ENCODE measurements around the gene EML1.
"Not testable (repeated sequence)": the region's sequence is repeated elsewhere in the genome, so short reads cannot be mapped to it uniquely, and the experiment has no call there.

EML1 gene

GRCh38 chr14:99943620-99944019, 150.4 kb downstream of the EML1 start:
- DNase-seq: no peak

- DNase-seq: no peak
Measured at GRCh38 chr14:99944241-99944651, 151.0 kb downstream of the EML1 start.

GRCh38 chr14:99945732-99946651, 152.8 kb downstream of the EML1 start:
- no peak for DNase-seq

- no peak for DNase-seq
Measured at GRCh38 chr14:99946652-99947489, 153.7 kb downstream of the EML1 start.

GRCh38 chr14:99947695-99948094, 154.5 kb downstream of the EML1 start:
- DNase-seq: no peak

GRCh38 chr14:99949011-99949732, 156.0 kb downstream of the EML1 start:
- not testable (repeated sequence) for DNase-seq

GRCh38 chr14:99950181-99950580, 157.0 kb downstream of the EML1 start:
- no peak for DNase-seq

GRCh38 chr14:99951085-99951484, 157.9 kb downstream of the EML1 start:
- DNase-seq: no peak

GRCh38 chr14:99952039-99952438, 158.8 kb downstream of the EML1 start:
- no peak for DNase-seq

- DNase-seq: no peak
Measured at GRCh38 chr14:99952453-99952852, 159.2 kb downstream of the EML1 start.

GRCh38 chr14:99955826-99956455, 162.7 kb downstream of the EML1 start:
- no peak for DNase-seq

- DNase-seq: no peak
Measured at GRCh38 chr14:99958380-99958779, 165.2 kb downstream of the EML1 start.

GRCh38 chr14:99961826-99962518, 168.8 kb downstream of the EML1 start:
- DNase-seq: no peak

GRCh38 chr14:99964979-99965378, 171.8 kb downstream of the EML1 start:
- no peak for DNase-seq

- no peak for DNase-seq
Measured at GRCh38 chr14:99966037-99966835, 173.0 kb downstream of the EML1 start.

GRCh38 chr14:99966912-99967311, 173.7 kb downstream of the EML1 start:
- DNase-seq: no peak

GRCh38 chr14:99968191-99968920, 175.1 kb downstream of the EML1 start:
- no peak for DNase-seq

- no peak for DNase-seq
Measured at GRCh38 chr14:99968941-99969340, 175.7 kb downstream of the EML1 start.

- DNase-seq: no peak
Measured at GRCh38 chr14:99969673-99970322, 176.6 kb downstream of the EML1 start.

Measured in islet precursor cell (in vitro differentiated cells).